ENCODE measurements around the gene UTP11. TPM values are rescaled to one million over a fixed set of nuclear protein-coding genes. Genes with fewer than 3 reads are reported as not detected.
A peak's percentile ranks its signal among the peaks of the same experiment; 100 is the strongest.
"Not testable (repeated sequence)": the region's sequence is repeated elsewhere in the genome, so short reads cannot be mapped to it uniquely, and the experiment has no call there.

Gene UTP11
- total RNA-seq, result 27.4 and 53.7 TPM in 2 replicates

- peak; percentile 98 for DNase-seq (ENCODE audit: extremely low read depth, low read depth, low spot score)
Measured at GRCh38 chr1:38012363-38013226, at the start of gene UTP11. TSS of gene UTP11 (plus strand) at chr1:38012734. CDS start at chr1:38012803, 69 bp downstream.

- DNase-seq (ENCODE audit: extremely low read depth, low read depth, low spot score), result not testable (repeated sequence)
Measured at GRCh38 chr1:37964106-37964505, 48.4 kb upstream of the UTP11 start.

- no peak for DNase-seq (ENCODE audit: extremely low read depth, low read depth, low spot score)
Measured at GRCh38 chr1:37965301-37965700, 47.2 kb upstream of the UTP11 start.

GRCh38 chr1:37973684-37974083, 38.9 kb upstream of the UTP11 start:
- DNase-seq (ENCODE audit: extremely low read depth, low read depth, low spot score), result not testable (repeated sequence)

GRCh38 chr1:37974567-37974966, 38.0 kb upstream of the UTP11 start:
- DNase-seq (ENCODE audit: extremely low read depth, low read depth, low spot score), result no peak

GRCh38 chr1:37975083-37975482, 37.5 kb upstream of the UTP11 start:
- peak; percentile 16 for DNase-seq (ENCODE audit: extremely low read depth, low read depth, low spot score)

GRCh38 chr1:37978541-37978940, 34.0 kb upstream of the UTP11 start:
- no peak for DNase-seq (ENCODE audit: extremely low read depth, low read depth, low spot score)

- no peak for DNase-seq (ENCODE audit: extremely low read depth, low read depth, low spot score)
Measured at GRCh38 chr1:37983546-37983945, 29.0 kb upstream of the UTP11 start.

- no peak for DNase-seq (ENCODE audit: extremely low read depth, low read depth, low spot score)
Measured at GRCh38 chr1:37987679-37988078, 24.9 kb upstream of the UTP11 start.

- DNase-seq (ENCODE audit: extremely low read depth, low read depth, low spot score), result no peak
Measured at GRCh38 chr1:37989361-37989930, 23.1 kb upstream of the UTP11 start.

- no peak for DNase-seq (ENCODE audit: extremely low read depth, low read depth, low spot score)
Measured at GRCh38 chr1:37994886-37995566, 17.5 kb upstream of the UTP11 start.

GRCh38 chr1:37995751-37996345, 16.7 kb upstream of the UTP11 start:
- DNase-seq (ENCODE audit: extremely low read depth, low read depth, low spot score), result no peak

GRCh38 chr1:37997256-37998088, 15.1 kb upstream of the UTP11 start:
- no peak for DNase-seq (ENCODE audit: extremely low read depth, low read depth, low spot score)

GRCh38 chr1:37998089-37998808, 14.3 kb upstream of the UTP11 start:
- no peak for DNase-seq (ENCODE audit: extremely low read depth, low read depth, low spot score)

- no peak for DNase-seq (ENCODE audit: extremely low read depth, low read depth, low spot score)
Measured at GRCh38 chr1:37998913-37999429, 13.6 kb upstream of the UTP11 start.

GRCh38 chr1:37999430-38000232, 12.9 kb upstream of the UTP11 start:
- no peak for DNase-seq (ENCODE audit: extremely low read depth, low read depth, low spot score)

GRCh38 chr1:38000233-38000528, 12.4 kb upstream of the UTP11 start:
- no peak for DNase-seq (ENCODE audit: extremely low read depth, low read depth, low spot score)

GRCh38 chr1:38000529-38001455, 11.7 kb upstream of the UTP11 start:
- DNase-seq (ENCODE audit: extremely low read depth, low read depth, low spot score), result peak; percentile 57
